HCT116 (cell line): Measurements from ENCODE around the gene TIMM21. TPM values are rescaled to one million over a fixed set of nuclear protein-coding genes. Genes with fewer than 3 reads are reported as not detected.

Source experiments
- ATAC-seq: fragments of 200-7000 bp; cut with Tn5 transposase; 2 replicates; pipeline ENCODE4 v1.9.1; 2020; ENCODE audit warnings: mild to moderate bottlenecking, moderate library complexity
- BruUV-seq: library from RNA; stranded (reverse); fragments of 400-500 nt; replicated peaks from 2 replicates; lab custom pipeline; 2021; lab: Mats Ljungman, UMichigan
- CTCF ChIA-PET: fragments of 300-600 bp; sonication (Branson Sonifier 250); formaldehyde crosslinking; loops from one replicate; lab custom pipeline; 2021; ENCODE audit warnings: antibody characterized with exemption; lab: Charles Lee
- POLR2A ChIA-PET: fragments of 300-600, 350-600 bp; sonication (Branson Sonifier 250); formaldehyde crosslinking; loops from one replicate; lab custom pipeline; 2021; ENCODE audit warnings: antibody characterized with exemption; lab: Charles Lee
- RAD21 ChIA-PET, 2 experiments: fragments of 300-600 bp; sonication (Branson Sonifier 250); formaldehyde crosslinking; loops; one replicate each; lab custom pipeline; 2023; ENCODE audit warnings: low total read pairs in 2 of 2; ENCODE audit not compliant: uncharacterized antibody in 2 of 2, unreplicated experiment in 2 of 2, low non-redundant PET in 1 of 2; lab: Charles Lee
- DNase-seq: peaks from one replicate; pipeline ENCODE4 v3.0.0-alpha.2; 2010; ENCODE audit warnings: low read depth, low spot score
- H2AFZ ChIP-seq: fragments of 200-600 bp; shearing (Covaris generic), sonication (generic); 2 replicates; pipeline ENCODE4 v1.6.1; 2017; ENCODE audit warnings: low read depth, mixed run types, mixed read lengths, antibody characterized with exemption, low read length; ENCODE audit not compliant: poor library complexity, severe bottlenecking
- H3K27ac ChIP-seq: 2 replicates; pipeline ENCODE4 v1.5.1; 2012; ENCODE audit warnings: low read depth, low read length
- H3K27me3 ChIP-seq: fragments of 200-600 bp; sonication (generic); 2 replicates; pipeline ENCODE4 v1.6.1; 2016; ENCODE audit warnings: mixed run types, low read length, mixed read lengths; ENCODE audit not compliant: insufficient read depth
- H3K36me3 ChIP-seq, 2 experiments: fragments of 200-500 bp in 1 of 2; fragments of 200-600 bp in 1 of 2; sonication (Bioruptor generic) in 1 of 2; sonication (generic) in 1 of 2; 2 replicates each; pipeline versions ENCODE4 v1.5.1 to v1.6.1; 2014 to 2016; ENCODE audit warnings: low read length in 2 of 2, inconsistent platforms in 1 of 2, mixed read lengths in 1 of 2, mixed run types in 1 of 2; ENCODE audit not compliant: insufficient read depth in 2 of 2, control insufficient read depth in 1 of 2
- H3K4me1 ChIP-seq, 2 experiments: fragments of 200-600 bp in 1 of 2; sonication (generic) in 1 of 2; 2 replicates each; pipeline versions ENCODE4 v1.5.1 to v1.6.1; 2012 to 2017; ENCODE audit warnings: low read length in 2 of 2, inconsistent platforms in 1 of 2, mild to moderate bottlenecking in 1 of 2, mixed read lengths in 1 of 2, mixed run types in 1 of 2, moderate library complexity in 1 of 2; ENCODE audit not compliant: insufficient read depth in 2 of 2, control insufficient read depth in 1 of 2
- H3K4me2 ChIP-seq: fragments of 200-600 bp; sonication (generic); 2 replicates; pipeline ENCODE4 v1.6.1; 2017; ENCODE audit warnings: mixed run types, low read length, mixed read lengths
- H3K4me3 ChIP-seq, 2 experiments: fragments of 200-600 bp in 1 of 2; sonication (generic) in 1 of 2; replicated peaks in 1 of 2; 2 replicates each; pipeline ENCODE4 v1.5.1; 2011 to 2016; ENCODE audit warnings: low read length in 2 of 2, control low read depth in 1 of 2, low read depth in 1 of 2, mild to moderate bottlenecking in 1 of 2, mixed read lengths in 1 of 2, mixed run types in 1 of 2
- H3K79me2 ChIP-seq: fragments of 200-600 bp; sonication (generic); 2 replicates; pipeline ENCODE4 v1.6.1; 2017; ENCODE audit warnings: mild to moderate bottlenecking, mixed run types, low read length, moderate library complexity, mixed read lengths; ENCODE audit not compliant: insufficient read depth
- H3K9ac ChIP-seq: fragments of 200-600 bp; sonication (generic); 2 replicates; pipeline ENCODE4 v1.6.1; 2016; ENCODE audit warnings: low read length, mixed read lengths
- H3K9me2 ChIP-seq: fragments of 200-600 bp; sonication (generic), shearing (Covaris generic); 2 replicates; pipeline ENCODE4 v1.6.1; 2017; ENCODE audit warnings: mixed run types, mild to moderate bottlenecking, moderate library complexity; ENCODE audit not compliant: insufficient read depth
- H3K9me3 ChIP-seq, 2 experiments: fragments of 200-500 bp in 1 of 2; fragments of 200-600 bp in 1 of 2; sonication (Bioruptor generic) in 1 of 2; sonication (generic) in 1 of 2; 2 replicates each; pipeline ENCODE4 v1.6.1; 2014 to 2017; ENCODE audit warnings: low read length in 2 of 2, mixed read lengths in 2 of 2, inconsistent platforms in 1 of 2, low read depth in 1 of 2, mild to moderate bottlenecking in 1 of 2, mixed run types in 1 of 2, moderate library complexity in 1 of 2; ENCODE audit not compliant: control insufficient read depth in 1 of 2, insufficient read depth in 1 of 2
- H4K20me1 ChIP-seq: fragments of 200-600 bp; sonication (generic), shearing (Covaris generic); 2 replicates; pipeline ENCODE4 v1.6.1; 2017; ENCODE audit warnings: mixed run types, mild to moderate bottlenecking, moderate library complexity; ENCODE audit not compliant: insufficient read depth
- CBX3 ChIP-seq: IDR thresholded peaks from 2 replicates; pipeline ENCODE4 v1.6.1; 2012; ENCODE audit warnings: low read depth
- ELF1 ChIP-seq: IDR thresholded peaks from 2 replicates; pipeline ENCODE4 v1.6.1; 2012; ENCODE audit warnings: low read depth, borderline replicate concordance
- EZH2 ChIP-seq: fragments of 200-600 bp; sonication (generic); IDR thresholded peaks from 2 replicates; pipeline ENCODE4 v1.6.1; 2017; ENCODE audit warnings: antibody characterized with exemption, mixed run types
- FOSL1 ChIP-seq: IDR thresholded peaks from 2 replicates; pipeline ENCODE4 v1.6.1; 2012; ENCODE audit warnings: low read depth
- POLR2AphosphoS5 ChIP-seq: IDR thresholded peaks from 2 replicates; pipeline ENCODE4 v1.6.1; 2011; ENCODE audit warnings: mild to moderate bottlenecking, low read depth, low read length, moderate library complexity
- REST ChIP-seq: IDR thresholded peaks from 2 replicates; pipeline ENCODE4 v1.6.1; 2012; ENCODE audit warnings: low read depth
- SP1 ChIP-seq: IDR thresholded peaks from 2 replicates; pipeline ENCODE4 v1.6.1; 2012; ENCODE audit warnings: low read depth
- SRF ChIP-seq: IDR thresholded peaks from 2 replicates; pipeline ENCODE4 v1.6.1; 2012; ENCODE audit warnings: low read depth
- TCF7L2 ChIP-seq: IDR thresholded peaks from 2 replicates; pipeline ENCODE4 v1.7.0; 2011; ENCODE audit warnings: borderline replicate concordance, inconsistent platforms; ENCODE audit not compliant: insufficient read depth, insufficient read length; ENCODE audit errors: extremely low read depth
- YY1 ChIP-seq: IDR thresholded peaks from 2 replicates; pipeline ENCODE4 v1.6.1; 2011; ENCODE audit warnings: low read length, low read depth, moderate library complexity, mild to moderate bottlenecking; ENCODE audit not compliant: insufficient replicate concordance; ENCODE audit errors: extremely low read depth
- ZBTB33 ChIP-seq: IDR thresholded peaks from 2 replicates; pipeline ENCODE4 v1.6.1; 2011; ENCODE audit warnings: mild to moderate bottlenecking, low read length, moderate library complexity; ENCODE audit not compliant: insufficient replicate concordance; ENCODE audit errors: extremely low read depth
- ZFX ChIP-seq: fragments of 450-650 bp; IDR thresholded peaks from 2 replicates; pipeline ENCODE4 v1.6.1; 2017
- ZNF274 ChIP-seq: fragments of 200-500 bp; sonication (Bioruptor generic); IDR thresholded peaks from 2 replicates; pipeline ENCODE4 v1.6.1; 2014; ENCODE audit warnings: mild to moderate bottlenecking, low read depth, low read length, inconsistent platforms
- intact Hi-C: fragments of 100-400 bp; cut with micrococcal nuclease; formaldehyde crosslinking; loops from 2 replicates; pipeline ENCODE4 v1.10.0; 2022
- total RNA-seq: library from RNA; stranded (reverse); gene quantifications from one replicate; pipeline ENCODE4 v1.2.1, GENCODE V29; 2021; ENCODE audit not compliant: unreplicated experiment

Gene TIMM21
- total RNA-seq, 1 experiment from 2014 or later = 33.3 TPM

GRCh38 chr18:74114116-74114515 lies 34.2 kb upstream of the TIMM21 start:
- no peaks in the 10 kb centered on the region for H3K9me3 ChIP-seq
- H3K27me3 ChIP-seq = peaks cover 4% of the 10 kb centered on the region
- H3K79me2 ChIP-seq = no peaks in the 10 kb centered on the region
- POLR2A ChIA-PET = no interaction called here
- no peak overlapping the region for H3K4me3 ChIP-seq
- H3K36me3 ChIP-seq = no peaks in the 10 kb centered on the region
- no TSS peak for BruUV-seq
- ATAC-seq (no peak), DNase-seq (no peak)
- intact Hi-C loops = no loop called here
- RAD21 ChIA-PET = no interaction called here
- H4K20me1 ChIP-seq = no peaks in the 10 kb centered on the region; the same call in 1 of the 2 replicates
- no peak overlapping the region for H2AFZ ChIP-seq
- H3K27ac ChIP-seq = no peak overlapping the region
- H3K4me2 ChIP-seq = no peak overlapping the region
- CTCF ChIA-PET = interaction anchor here (1.1 kb wide), 1 partner anchor 32 kb away, joined by 4 read pairs; no protein-coding TSS in a partner anchor
- TF ChIP-seq ELF1 (no peak), SP1 (no peak), SRF (no peak)
- no peaks in the 10 kb centered on the region for H3K4me1 ChIP-seq
- H3K9ac ChIP-seq = no peak overlapping the region
- no peaks in the 10 kb centered on the region for H3K9me2 ChIP-seq

- H3K27me3 ChIP-seq = peaks cover 6% of the 10 kb centered on the region
- no peaks in the 10 kb centered on the region for H3K79me2 ChIP-seq
- intact Hi-C loops = no loop called here
- POLR2A ChIA-PET = no interaction called here
- no peak overlapping the region for H3K9ac ChIP-seq
- ATAC-seq (no peak), DNase-seq (no peak)
- no peak overlapping the region for H2AFZ ChIP-seq
- TF ChIP-seq POLR2AphosphoS5 = no peak
- no peak for TF ChIP-seq CBX3
- TF ChIP-seq ZFX = no peak
- TF ChIP-seq ZNF274 = no peak
- no peak for TF ChIP-seq FOSL1
- no peak for TF ChIP-seq TCF7L2
- no peak for TF ChIP-seq ZBTB33
- TF ChIP-seq REST = no peak
- TF ChIP-seq YY1 = no peak
- no peak for TF ChIP-seq EZH2
- H3K36me3 ChIP-seq = no peaks in the 10 kb centered on the region
- H3K4me1 ChIP-seq = no peaks in the 10 kb centered on the region
- H4K20me1 ChIP-seq = no peaks in the 10 kb centered on the region; the same call in 1 of the 2 replicates
- no peak overlapping the region for H3K4me3 ChIP-seq
- H3K9me2 ChIP-seq = no peaks in the 10 kb centered on the region
- no peak overlapping the region for H3K4me2 ChIP-seq
- H3K27ac ChIP-seq = no peak overlapping the region
- CTCF ChIA-PET = interaction anchor here (0.9 kb wide), 1 partner anchor 32 kb away, joined by 3 read pairs; no protein-coding TSS in a partner anchor
- BruUV-seq = no TSS peak
- no peaks in the 10 kb centered on the region for H3K9me3 ChIP-seq
- RAD21 ChIA-PET = no interaction called here
These were observed 33.3 kb upstream of the TIMM21 start for GRCh38 chr18:74115046-74115445.
